Measurements from ENCODE around the gene CD22. TPM values are rescaled to one million over a fixed set of nuclear protein-coding genes. Genes with fewer than 3 reads are reported as not detected.
A peak's percentile ranks its signal among the peaks of the same experiment; 100 is the strongest.

The CD22 gene
- total RNA-seq, 1 experiment from 2014 or later: not detected

DNA sequence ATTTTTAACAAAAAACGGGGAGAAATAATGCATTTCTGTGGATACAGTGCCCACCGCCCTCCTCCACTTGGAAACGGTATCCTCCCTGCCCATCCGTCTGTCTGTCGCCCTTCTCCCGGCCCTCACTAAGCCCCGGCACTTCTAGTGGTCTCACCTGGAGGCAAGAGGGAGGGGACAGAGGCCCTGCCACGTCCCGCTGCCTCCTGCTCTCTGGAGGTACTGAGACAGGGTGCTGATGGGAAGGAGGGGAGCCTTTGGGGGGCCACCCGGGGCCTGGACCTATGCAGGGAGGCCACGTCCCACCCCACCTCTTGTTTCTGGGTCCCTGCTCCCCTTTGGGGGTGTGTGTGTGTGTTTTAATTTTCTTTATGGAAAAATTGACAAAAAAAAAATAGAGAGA, 49.6 kb upstream of the CD22 start:
- Histone ChIP-seq H2AFZ (ENCODE audit: low read length) (no peak overlapping the region), H3K9ac (ENCODE audit: extremely low read depth, insufficient read length, low read length) (no peak overlapping the region), H4K5ac (ENCODE audit: insufficient read length, low read depth, low read length) (no peak overlapping the region), H3K56ac (ENCODE audit: insufficient read length, low read depth, low read length) (no peak overlapping the region), H2BK15ac (ENCODE audit: low read depth, low read length) (no peak overlapping the region), H3K4me1 (ENCODE audit: insufficient read depth, low read length) (no peaks in the 10 kb centered on the region), H3K27ac (ENCODE audit: insufficient read length, low read depth, low read length) (no peak overlapping the region), H3K18ac (ENCODE audit: insufficient read length, low read depth, low read length) (no peak overlapping the region), H2BK5ac (ENCODE audit: insufficient read length, low read length) (no peak overlapping the region), H2BK120ac (ENCODE audit: low read depth, low read length, poor library complexity, severe bottlenecking) (no peak overlapping the region), H3K4me2 (ENCODE audit: insufficient read depth, insufficient read length, low read length) (no peak overlapping the region), H3K23ac (ENCODE audit: insufficient read length, low read depth, low read length) (no peak overlapping the region), H3K79me1 (ENCODE audit: insufficient read depth, low read depth, low read length, poor library complexity, severe bottlenecking) (no peaks in the 10 kb centered on the region), H2BK12ac (ENCODE audit: insufficient read length, low read depth, low read length) (no peak overlapping the region), H3K14ac (ENCODE audit: insufficient read depth, low read length) (no peak overlapping the region), H3K79me2 (ENCODE audit: insufficient read depth, low read length) (no peaks in the 10 kb centered on the region), H4K91ac (ENCODE audit: insufficient read length, low read depth, low read length) (no peak overlapping the region), H3K9me3 (ENCODE audit: control insufficient read depth, low read depth, low read length) (no peaks in the 10 kb centered on the region), H4K20me1 (ENCODE audit: control insufficient read depth, insufficient read depth, insufficient read length) (no peaks in the 10 kb centered on the region), H2BK20ac (ENCODE audit: low read depth, low read length, poor library complexity, severe bottlenecking) (no peak overlapping the region), H3K27me3 (ENCODE audit: insufficient read depth, low read length) (no peaks in the 10 kb centered on the region), H3K4ac (ENCODE audit: low read depth, low read length) (no peak overlapping the region), H2AK5ac (ENCODE audit: insufficient read length, low read length) (no peak overlapping the region), H3K23me2 (ENCODE audit: insufficient read length, low read depth, low read length, poor library complexity, severe bottlenecking) (no peaks in the 10 kb centered on the region), H4K8ac (replicated peaks; ENCODE audit: insufficient read length, low read depth, low read length) (no peak overlapping the region), H3T11ph (ENCODE audit: low read length) (no peak overlapping the region)
- Mint-ChIP-seq H3K9me3 (no peaks in the 10 kb centered on the region), H3K4me1 (peaks cover 2 to 8% of the 10 kb centered on the region in 2 experiments), H3K4me3 (no peak overlapping the region), H3K27me3 (ENCODE audit: low read depth) (peaks cover 19% of the 10 kb centered on the region), H3K36me3 (ENCODE audit: insufficient read depth in 1 of 3, low read depth in 3 of 3) (peaks cover 7 to 41% (median 38%) of the 10 kb centered on the region in 3 experiments; a peak in 6 of 7 replicates), H3K27ac (peak overlapping the region in 1 of 3 experiments; percentile 27; a peak in 1 of 7 replicates)
- DNase-seq: no peak
- WGBS (ENCODE audit: extremely low coverage, insufficient read length, low lambda C conversion rate): no CpG with 5 or more reads among the region's 11 CpGs
- TF ChIP-seq, protein P1, sequence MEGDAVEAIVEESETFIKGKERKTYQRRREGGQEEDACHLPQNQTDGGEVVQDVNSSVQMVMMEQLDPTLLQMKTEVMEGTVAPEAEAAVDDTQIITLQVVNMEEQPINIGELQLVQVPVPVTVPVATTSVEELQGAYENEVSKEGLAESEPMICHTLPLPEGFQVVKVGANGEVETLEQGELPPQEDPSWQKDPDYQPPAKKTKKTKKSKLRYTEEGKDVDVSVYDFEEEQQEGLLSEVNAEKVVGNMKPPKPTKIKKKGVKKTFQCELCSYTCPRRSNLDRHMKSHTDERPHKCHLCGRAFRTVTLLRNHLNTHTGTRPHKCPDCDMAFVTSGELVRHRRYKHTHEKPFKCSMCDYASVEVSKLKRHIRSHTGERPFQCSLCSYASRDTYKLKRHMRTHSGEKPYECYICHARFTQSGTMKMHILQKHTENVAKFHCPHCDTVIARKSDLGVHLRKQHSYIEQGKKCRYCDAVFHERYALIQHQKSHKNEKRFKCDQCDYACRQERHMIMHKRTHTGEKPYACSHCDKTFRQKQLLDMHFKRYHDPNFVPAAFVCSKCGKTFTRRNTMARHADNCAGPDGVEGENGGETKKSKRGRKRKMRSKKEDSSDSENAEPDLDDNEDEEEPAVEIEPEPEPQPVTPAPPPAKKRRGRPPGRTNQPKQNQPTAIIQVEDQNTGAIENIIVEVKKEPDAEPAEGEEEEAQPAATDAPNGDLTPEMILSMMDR (conservative IDR thresholded peaks at IDR 0.05): no peak

Data from H9 (cell line).